ENCODE measurements around the gene AMACR.

The AMACR gene

DNA sequence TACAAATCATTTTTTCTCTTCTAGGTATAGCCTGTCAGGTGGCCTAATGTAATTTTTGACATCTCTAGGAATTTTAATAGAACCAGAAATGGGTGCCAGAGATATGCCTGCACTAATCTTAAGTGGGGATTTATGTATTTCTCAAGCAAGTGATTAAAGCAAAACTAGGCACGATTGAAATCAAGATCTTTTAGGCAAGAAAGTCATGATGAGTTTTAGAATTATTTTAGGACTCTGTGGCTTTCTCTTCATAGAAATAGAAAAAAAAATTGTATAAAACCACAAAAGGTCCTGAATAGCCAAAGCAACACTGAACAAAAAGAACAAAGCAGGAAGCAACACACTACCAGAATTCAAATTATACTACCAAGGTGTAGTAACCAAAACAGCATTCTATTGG, 952 bp upstream of the AMACR start:
- DNase-seq, result no peak

DNA sequence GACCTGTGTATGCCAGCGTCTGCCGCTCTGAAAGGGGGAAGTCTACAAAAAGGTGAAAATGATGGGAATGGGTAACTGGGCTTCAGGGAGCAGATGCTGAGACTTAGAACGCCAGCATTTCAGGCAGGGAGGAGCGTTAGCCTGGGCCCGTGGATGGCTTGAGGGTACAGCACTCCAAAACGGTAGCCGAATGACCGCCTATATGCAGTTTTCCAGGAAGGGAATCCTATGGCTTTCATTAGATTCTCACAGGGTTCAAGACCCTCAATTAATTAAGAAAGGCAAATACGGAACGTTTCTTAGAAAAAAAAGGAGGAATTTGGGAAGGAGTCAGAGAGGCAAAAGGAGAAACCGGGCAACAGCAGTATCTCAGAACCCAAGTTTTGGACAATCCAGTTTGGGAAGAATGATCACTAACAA, 639 bp downstream of the AMACR start:
- peak in 13 of 51 donors; percentile 3 to 74 (median 10) for DNase-seq

DNA sequence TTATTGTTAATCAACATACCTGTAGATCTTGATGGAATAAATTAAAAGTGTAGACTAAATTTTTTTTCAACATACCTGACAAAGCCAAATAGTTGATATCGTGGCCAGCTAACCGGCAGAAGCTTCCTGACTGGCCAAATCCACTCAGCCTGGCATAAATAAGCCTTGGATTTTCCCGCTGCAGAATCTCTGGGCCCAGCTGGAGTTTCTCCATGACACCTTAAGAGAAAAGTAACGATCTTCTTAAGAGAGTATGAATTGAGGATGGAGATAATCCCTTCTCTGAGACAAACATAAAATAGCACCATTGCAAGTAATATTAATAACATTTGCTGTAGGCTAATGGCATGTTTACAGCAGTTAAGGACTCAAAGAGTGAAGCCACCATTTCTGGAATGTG, 2.2 kb downstream of the AMACR start:
- DNase-seq, result no peak

DNA sequence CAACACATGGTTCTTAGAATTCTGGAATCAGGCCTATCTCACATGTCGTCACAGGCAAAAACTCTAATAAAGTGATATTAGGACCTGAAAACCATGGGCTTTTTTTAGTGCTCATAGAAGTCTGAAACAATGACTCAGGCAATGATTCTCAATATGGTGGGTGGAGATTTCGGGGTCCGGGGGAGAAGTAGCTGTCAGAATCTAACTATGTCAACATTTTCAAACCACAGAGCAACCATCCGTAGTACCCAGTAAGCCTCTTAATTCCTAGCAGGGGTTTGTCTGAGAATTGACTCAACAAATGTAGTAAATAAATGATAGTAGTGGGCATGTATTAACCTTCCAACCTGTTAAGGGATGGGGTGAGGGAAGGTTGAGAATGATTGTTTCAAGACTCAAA, 2.6 kb downstream of the AMACR start:
- DNase-seq, result no peak

GRCh38 chr5:34003941-34004340, 3.9 kb downstream of the AMACR start:
- no peak for DNase-seq

DNA sequence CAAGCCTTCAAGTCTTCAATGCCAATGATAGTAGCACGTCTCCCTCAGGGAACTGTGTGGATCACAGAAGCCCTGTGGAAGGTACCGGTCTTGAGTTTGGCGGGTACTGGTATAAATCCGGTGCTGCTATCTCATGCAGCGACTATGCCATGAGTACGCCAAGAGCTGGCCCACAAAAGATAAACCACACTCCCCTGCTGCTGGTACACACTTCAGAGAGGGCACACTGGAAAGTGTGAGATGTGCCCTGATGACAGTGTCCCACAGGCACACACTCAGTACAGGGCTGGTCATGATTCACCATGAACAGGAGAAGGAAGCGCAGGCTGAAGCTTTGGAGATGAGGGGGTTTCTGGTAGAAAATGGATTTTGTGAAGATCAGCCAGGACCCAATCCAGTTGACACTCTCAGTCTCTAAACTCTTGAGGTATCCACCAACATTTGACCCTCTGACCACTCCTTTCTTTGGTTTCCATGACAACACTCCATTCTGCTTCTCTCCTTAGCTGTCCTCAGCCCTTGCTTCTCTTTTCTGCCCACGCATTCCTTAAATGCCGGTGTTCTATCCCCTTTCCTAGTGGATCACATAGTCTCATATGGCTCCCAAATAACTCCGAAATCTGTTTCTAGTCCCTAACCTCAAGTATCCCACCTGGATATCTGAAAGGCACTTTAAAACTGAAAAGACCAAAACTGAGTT, 5.1 kb downstream of the AMACR start:
- DNase-seq, result no peak

GRCh38 chr5:34001241-34001841, 6.5 kb downstream of the AMACR start:
- peak in 21 of 51 donors; percentile 4 to 80 (median 16) for DNase-seq

GRCh38 chr5:33999978-34000377, 7.9 kb downstream of the AMACR start:
- DNase-seq, result no peak

DNA sequence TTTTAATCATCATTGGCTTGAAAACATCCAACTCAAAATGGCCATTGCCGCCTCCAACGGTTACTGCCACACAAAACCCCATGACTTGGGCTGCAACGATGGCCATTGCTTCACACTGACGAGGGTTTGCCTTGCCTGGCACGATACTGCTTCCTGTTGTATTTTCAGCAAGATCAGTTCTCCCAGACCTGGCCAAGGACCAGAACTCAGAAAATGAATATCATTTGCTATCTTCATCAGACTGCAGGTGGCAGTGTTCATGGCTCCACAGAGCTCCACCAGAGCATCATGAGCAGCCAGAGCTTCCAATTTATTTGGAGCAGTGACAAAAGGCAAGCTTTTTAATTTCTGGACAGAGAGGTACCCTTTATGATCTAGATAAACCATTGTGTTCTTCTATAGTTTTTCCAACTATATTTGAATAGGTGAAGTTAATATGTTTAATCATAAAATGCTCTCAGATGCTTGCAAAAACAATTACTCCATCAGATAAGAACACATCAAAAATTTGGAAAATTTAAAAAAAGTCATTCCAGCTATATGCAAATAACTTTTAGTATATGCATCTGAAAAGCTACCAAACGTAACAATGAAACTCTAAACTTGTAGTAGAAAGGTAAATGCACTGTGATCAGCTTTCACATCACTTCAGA, 10.4 kb downstream of the AMACR start:
- peak in 34 of 51 donors; percentile 2 to 66 (median 26) for DNase-seq

DNA sequence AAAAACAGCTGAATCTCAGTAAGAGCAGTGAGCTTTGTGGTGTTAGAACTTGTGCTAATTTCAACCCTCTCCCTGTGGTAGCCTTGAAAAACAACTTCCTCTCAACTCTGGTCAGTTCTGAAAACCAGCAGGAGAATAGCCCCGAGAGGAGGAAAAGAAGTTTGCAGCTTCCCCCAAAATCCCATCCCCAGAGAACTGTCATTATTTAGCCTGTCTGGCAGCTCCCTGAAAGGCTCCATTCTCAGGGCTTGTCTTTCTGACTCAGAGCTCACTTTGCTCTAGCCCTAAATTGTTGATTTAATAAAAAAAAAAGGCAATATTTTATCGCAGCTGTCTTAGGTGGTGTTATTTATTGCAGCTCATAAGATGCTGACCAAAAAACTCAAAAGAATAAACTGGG, 12.0 kb downstream of the AMACR start:
- no peak for DNase-seq

DNA sequence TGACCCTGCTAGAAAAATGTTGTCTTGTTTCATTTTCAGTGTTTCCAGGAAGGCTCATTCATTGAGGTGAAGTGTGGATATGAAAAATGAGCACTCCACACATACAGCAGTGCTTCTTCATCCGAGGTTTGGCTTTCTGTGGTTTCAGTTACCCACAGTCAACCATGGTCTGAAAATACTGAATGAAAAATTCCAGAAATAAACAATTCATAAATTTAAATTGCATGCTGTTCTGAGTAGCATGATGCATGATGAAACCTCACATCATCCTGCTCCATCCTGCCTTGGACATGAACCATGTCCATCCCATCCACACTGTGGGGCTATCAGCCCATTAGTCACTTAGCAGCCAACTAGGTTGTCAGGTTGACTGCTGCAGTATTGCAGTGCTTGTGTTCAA, 13.0 kb downstream of the AMACR start:
- no peak for DNase-seq

GRCh38 chr5:33992864-33993263, 15.0 kb downstream of the AMACR start:
- no peak for DNase-seq

DNA sequence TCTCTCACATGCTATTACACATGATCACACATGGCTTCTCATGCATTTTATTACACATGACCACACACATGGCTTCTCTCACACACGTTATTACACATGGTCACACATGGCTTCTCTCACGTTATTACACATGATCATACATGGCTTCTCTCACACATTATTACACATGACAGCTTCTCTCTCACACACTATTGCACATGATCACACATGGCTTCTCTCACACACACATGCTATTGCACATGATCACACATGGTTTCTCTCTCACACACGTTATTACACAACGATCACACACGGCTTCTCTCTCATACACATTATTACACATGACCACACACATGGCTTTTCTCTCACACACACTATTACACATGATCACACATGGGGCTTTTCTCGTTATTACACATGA, 22.4 kb downstream of the AMACR start:
- no peak for DNase-seq

DNA sequence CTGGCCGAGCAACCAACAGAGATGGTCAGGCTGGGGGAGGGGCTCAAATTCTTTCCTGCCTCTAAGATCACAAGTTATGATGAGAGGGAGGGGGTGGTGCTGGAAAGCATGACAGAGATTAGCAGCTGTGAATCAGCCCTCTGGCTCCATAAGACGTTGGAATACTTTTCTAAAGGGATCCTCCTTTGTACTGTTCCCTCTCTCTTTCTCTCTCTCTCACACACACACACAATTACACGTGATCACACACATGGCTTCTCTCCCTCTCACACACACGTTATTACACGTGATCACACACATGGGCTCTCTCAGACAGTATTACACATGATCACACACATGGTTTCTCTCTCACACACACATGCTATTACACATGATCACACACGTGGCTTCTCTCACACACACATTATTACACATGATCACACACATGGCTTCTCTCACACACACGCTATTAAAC, 23.2 kb downstream of the AMACR start, which contains the start of gene SLC45A2:
TSS of gene SLC45A2 (minus strand) at position 23 of the 454 bp plus-strand sequence. CDS start 110 bp downstream, outside the sequence.
- no peak for DNase-seq

GRCh38 chr5:33984178-33984577, 23.7 kb downstream of the AMACR start:
- no peak for DNase-seq

- no peak for DNase-seq
Measured at GRCh38 chr5:33981408-33982162, 26.3 kb downstream of the AMACR start.

- DNase-seq, result no peak
Measured at GRCh38 chr5:33980030-33980429, 27.8 kb downstream of the AMACR start.

GRCh38 chr5:33978306-33978705, 29.5 kb downstream of the AMACR start:
- no peak for DNase-seq

DNA sequence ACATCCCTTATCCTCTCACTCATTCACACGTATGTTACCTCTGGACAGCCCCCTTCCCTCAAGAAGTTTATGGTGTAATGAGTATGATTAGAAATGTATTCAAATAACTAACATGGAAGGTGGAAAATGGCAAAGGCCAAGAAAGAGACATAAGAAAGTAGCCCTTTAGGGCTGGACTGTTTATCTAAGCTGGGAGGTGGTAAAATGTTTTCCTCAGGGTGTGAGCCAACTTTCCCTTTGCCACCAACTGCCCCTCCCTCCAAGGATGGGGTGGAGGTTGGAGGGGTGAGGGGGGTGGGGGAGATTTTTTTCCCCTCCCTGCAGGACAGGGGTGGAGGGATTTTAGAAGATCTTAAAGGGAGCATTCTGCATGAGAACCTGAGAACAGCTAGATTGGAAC, 31.5 kb downstream of the AMACR start:
- DNase-seq, result no peak

- no peak for DNase-seq
Measured at GRCh38 chr5:33975852-33976251, 32.0 kb downstream of the AMACR start.

DNA sequence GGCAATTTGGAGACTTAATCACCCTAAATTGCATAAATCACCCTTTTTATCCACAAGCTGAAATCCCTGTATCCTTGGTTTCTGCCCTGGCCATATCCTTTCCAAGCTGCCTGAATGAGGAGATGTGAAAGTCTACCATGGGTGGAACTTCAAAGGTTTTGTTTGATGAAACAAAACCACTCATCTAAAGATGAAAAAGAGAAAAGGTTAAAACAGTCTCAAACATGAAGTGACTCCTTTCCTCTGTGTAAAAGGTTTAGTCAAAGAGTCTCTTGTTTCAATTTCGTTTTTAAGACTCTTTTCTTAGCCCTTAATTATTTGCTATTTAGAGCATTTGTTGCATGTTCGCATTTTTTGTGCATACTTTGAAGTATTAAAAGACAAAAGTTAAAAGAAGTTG, 34.6 kb downstream of the AMACR start:
- DNase-seq, result no peak
